ENCODE data around the gene HBD.

The HBD gene

GRCh38 chr11:5240458-5240857, 6.2 kb upstream of the HBD start:
- TF ChIP-seq, protein P1, sequence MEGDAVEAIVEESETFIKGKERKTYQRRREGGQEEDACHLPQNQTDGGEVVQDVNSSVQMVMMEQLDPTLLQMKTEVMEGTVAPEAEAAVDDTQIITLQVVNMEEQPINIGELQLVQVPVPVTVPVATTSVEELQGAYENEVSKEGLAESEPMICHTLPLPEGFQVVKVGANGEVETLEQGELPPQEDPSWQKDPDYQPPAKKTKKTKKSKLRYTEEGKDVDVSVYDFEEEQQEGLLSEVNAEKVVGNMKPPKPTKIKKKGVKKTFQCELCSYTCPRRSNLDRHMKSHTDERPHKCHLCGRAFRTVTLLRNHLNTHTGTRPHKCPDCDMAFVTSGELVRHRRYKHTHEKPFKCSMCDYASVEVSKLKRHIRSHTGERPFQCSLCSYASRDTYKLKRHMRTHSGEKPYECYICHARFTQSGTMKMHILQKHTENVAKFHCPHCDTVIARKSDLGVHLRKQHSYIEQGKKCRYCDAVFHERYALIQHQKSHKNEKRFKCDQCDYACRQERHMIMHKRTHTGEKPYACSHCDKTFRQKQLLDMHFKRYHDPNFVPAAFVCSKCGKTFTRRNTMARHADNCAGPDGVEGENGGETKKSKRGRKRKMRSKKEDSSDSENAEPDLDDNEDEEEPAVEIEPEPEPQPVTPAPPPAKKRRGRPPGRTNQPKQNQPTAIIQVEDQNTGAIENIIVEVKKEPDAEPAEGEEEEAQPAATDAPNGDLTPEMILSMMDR (IDR thresholded peaks at IDR 0.05; ENCODE audit: insufficient read depth, low read depth, low read length, missing control alignments): no peak
- H3K4me3 ChIP-seq (ENCODE audit: low read length): no peak overlapping the region
- DNase-seq (ENCODE audit: low read depth): no peak

DNA sequence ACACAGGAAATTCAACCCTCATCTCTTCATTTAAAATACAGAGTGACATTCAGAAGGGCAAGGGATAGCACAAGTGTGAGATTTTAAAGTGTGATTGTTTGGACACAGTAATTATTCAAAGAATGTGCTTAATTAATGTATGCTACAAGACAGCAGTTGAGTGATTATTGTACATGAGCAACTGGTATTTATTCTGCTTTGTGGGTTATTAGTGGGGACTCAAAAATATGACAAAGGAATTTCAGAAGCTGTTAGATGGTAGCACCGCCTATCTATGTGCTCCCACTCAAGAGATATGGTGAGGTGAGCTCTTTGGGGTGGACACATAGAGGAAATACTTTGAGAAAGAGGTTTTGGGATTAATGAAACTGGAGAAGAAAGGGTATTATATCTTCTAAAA, 5.8 kb upstream of the HBD start:
- no peak overlapping the region for H3K4me3 ChIP-seq (ENCODE audit: low read length)
- no peak for DNase-seq (ENCODE audit: low read depth)
- TF ChIP-seq, protein P1 (IDR thresholded peaks at IDR 0.05; ENCODE audit: insufficient read depth, low read depth, low read length, missing control alignments): no peak

DNA sequence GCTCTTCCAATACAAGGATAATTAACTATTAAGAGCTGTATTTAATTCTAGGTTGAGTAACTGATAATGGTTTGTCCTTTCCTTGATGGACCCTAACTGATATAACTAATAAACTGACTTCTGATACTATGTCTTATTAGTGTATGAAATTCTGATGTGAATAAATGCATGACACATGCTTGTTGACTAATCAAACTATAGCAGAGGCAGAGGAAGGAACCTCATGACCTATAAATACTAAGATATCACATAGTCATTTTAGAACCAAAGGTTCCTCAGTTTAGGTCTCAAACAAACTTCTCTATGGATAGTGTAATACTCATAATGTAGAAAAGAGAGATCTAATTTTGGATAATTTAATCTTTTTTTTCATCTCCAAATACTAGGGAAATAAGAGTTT, 4.8 kb upstream of the HBD start:
- H3K4me3 ChIP-seq (ENCODE audit: low read length): no peak overlapping the region
- peak; percentile 30 for DNase-seq (ENCODE audit: low read depth)
- TF ChIP-seq, protein P1 (IDR thresholded peaks at IDR 0.05; ENCODE audit: insufficient read depth, low read depth, low read length, missing control alignments): no peak

DNA sequence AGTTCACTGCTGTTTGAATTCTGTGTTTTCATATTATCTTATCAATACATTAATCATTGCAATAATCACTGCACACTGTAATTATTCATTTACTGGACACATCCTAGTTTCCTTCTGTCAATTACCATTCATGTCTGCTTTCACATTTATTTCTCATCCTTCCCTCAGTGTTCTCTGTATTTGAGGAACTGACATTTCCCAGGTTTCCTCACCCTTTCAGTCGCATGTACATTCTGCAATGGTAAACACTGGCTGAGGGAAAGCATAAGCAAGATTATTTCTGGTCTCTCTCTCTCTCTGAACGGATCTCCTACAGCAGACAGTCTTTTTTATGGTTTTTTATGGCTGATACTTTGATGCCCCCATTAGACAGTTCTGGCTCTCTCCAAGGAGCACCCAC, 4.2 kb upstream of the HBD start:
- H3K4me3 ChIP-seq (ENCODE audit: low read length): no peak overlapping the region
- TF ChIP-seq, protein P1 (IDR thresholded peaks at IDR 0.05; ENCODE audit: insufficient read depth, low read depth, low read length, missing control alignments): no peak
- DNase-seq (ENCODE audit: low read depth): no peak

DNA sequence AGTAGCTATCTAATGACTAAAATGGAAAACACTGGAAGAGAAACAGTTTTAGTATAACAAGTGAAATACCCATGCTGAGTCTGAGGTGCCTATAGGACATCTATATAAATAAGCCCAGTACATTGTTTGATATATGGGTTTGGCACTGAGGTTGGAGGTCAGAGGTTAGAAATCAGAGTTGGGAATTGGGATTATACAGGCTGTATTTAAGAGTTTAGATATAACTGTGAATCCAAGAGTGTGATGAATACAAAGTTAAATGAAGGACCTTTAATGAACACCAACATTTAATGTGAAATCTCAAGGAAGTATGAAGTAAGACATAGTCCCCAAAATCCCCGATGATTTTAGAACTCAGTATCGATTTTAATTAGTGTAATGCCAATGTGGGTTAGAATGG, 3.1 kb upstream of the HBD start:
- TF ChIP-seq, protein P1 (IDR thresholded peaks at IDR 0.05; ENCODE audit: insufficient read depth, low read depth, low read length, missing control alignments): no peak
- DNase-seq (ENCODE audit: low read depth): no peak
- no peak overlapping the region for H3K4me3 ChIP-seq (ENCODE audit: low read length)

DNA sequence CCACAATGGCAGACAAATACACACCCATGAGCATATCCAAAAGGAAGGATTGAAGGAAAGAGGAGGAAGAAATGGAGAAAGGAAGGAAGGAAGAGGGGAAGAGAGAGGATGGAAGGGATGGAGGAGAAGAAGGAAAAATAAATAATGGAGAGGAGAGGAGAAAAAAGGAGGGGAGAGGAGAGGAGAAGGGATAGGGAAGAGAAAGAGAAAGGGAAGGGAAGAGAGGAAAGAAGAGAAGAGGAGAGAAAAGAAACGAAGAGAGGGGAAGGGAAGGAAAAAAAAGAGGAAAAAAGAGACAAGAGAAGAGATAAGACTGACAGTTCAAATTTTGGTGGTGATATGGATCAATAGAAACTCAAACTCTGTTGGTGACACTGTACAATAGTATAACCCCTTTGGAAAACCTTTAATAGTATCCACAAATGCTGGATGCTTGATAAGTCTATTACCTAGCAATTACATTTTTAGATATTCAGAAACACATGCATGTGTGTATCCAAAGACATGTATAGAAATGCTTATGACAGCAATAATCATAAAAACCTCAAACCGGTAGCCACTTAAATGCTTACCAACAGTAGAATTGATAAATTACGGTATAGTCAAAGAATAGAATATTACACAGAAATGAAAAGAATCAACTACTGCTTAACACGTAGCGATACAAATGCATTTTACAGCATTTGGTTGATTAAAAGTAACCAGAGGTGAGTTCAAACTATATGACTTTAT, 1.2 kb upstream of the HBD start:
- no peak overlapping the region for H3K4me3 ChIP-seq (ENCODE audit: low read length)
- TF ChIP-seq, protein P1 (IDR thresholded peaks at IDR 0.05; ENCODE audit: insufficient read depth, low read depth, low read length, missing control alignments): no peak
- DNase-seq (ENCODE audit: low read depth): no peak

GRCh38 chr11:5233307-5233706, 976 bp downstream of the HBD start:
- TF ChIP-seq, protein P1 (IDR thresholded peaks at IDR 0.05; ENCODE audit: insufficient read depth, low read depth, low read length, missing control alignments): no peak
- no peak for DNase-seq (ENCODE audit: low read depth)
- H3K4me3 ChIP-seq (ENCODE audit: low read length): no peak overlapping the region

Measured in epithelial cell of esophagus (primary cell).